GM18520 (cell line): ENCODE results near the gene LTBP4.

Experiments used
- ATAC-seq: cut with Tn5 transposase; IDR thresholded peaks from one replicate; pipeline ENCODE4 v1.9.1; 2021; ENCODE audit not compliant: unreplicated experiment

LTBP4 gene

GRCh38 chr19:40662925-40663694 lies 61.9 kb downstream of the LTBP4 start:
- peak; percentile 73 for ATAC-seq

GRCh38 chr19:40663695-40664692 lies 62.8 kb downstream of the LTBP4 start:
- no peak for ATAC-seq

GRCh38 chr19:40666803-40667438 lies 65.8 kb downstream of the LTBP4 start:
- no peak for ATAC-seq

- ATAC-seq = no peak
These were observed 66.4 kb downstream of the LTBP4 start for GRCh38 chr19:40667602-40668001.

GRCh38 chr19:40668991-40669614 lies 67.9 kb downstream of the LTBP4 start:
- ATAC-seq = no peak

GRCh38 chr19:40671404-40671803 lies 70.2 kb downstream of the LTBP4 start:
- ATAC-seq = no peak

- ATAC-seq = no peak
These were observed 70.9 kb downstream of the LTBP4 start for GRCh38 chr19:40672038-40672437.

- ATAC-seq = no peak
These were observed 71.6 kb downstream of the LTBP4 start for GRCh38 chr19:40672573-40673299.

GRCh38 chr19:40673397-40673796 lies 72.2 kb downstream of the LTBP4 start:
- ATAC-seq = no peak

- ATAC-seq = no peak
These were observed 73.1 kb downstream of the LTBP4 start for GRCh38 chr19:40674291-40674690.

- no peak for ATAC-seq
These were observed 76.0 kb downstream of the LTBP4 start for GRCh38 chr19:40677156-40677555.
